ENCODE results near the gene CARS1.

CARS1 gene

GRCh38 chr11:3044004-3044403, 13.2 kb downstream of the CARS1 start:
- Histone ChIP-seq H2AFZ (ENCODE audit: low read depth) (no peak overlapping the region), H3K4me2 (no peak overlapping the region), H3K27ac (no peak overlapping the region), H3K27me3 (ENCODE audit: insufficient read depth, low read depth) (no peaks in the 10 kb centered on the region), H3K4me3 (IDR thresholded peaks at IDR 0.05; ENCODE audit: insufficient read depth, low read depth, low read length) (no peak overlapping the region), H3K79me2 (ENCODE audit: insufficient read depth, low read depth) (peaks cover 43% of the 10 kb centered on the region), H3K9ac (no peak overlapping the region), H3K36me3 (ENCODE audit: insufficient read depth) (no peaks in the 10 kb centered on the region), H4K20me1 (ENCODE audit: insufficient read depth) (no peaks in the 10 kb centered on the region), H3K4me1 (ENCODE audit: low read depth, poor library complexity, severe bottlenecking) (peaks cover 17% of the 10 kb centered on the region)
- no peak for TF ChIP-seq CTCF (conservative IDR thresholded peaks at IDR 0.05; ENCODE audit: low read depth, low read length)

GRCh38 chr11:3043315-3043871, 13.8 kb downstream of the CARS1 start:
- Histone ChIP-seq H3K4me1 (ENCODE audit: low read depth, poor library complexity, severe bottlenecking) (peaks cover 11% of the 10 kb centered on the region), H3K4me3 (IDR thresholded peaks at IDR 0.05; ENCODE audit: insufficient read depth, low read depth, low read length) (no peak overlapping the region), H3K36me3 (ENCODE audit: insufficient read depth) (no peaks in the 10 kb centered on the region), H3K4me2 (no peak overlapping the region), H3K27me3 (ENCODE audit: insufficient read depth, low read depth) (no peaks in the 10 kb centered on the region), H4K20me1 (ENCODE audit: insufficient read depth) (no peaks in the 10 kb centered on the region), H3K9ac (no peak overlapping the region), H3K27ac (no peak overlapping the region), H3K79me2 (ENCODE audit: insufficient read depth, low read depth) (peaks cover 38% of the 10 kb centered on the region), H2AFZ (ENCODE audit: low read depth) (no peak overlapping the region)
- no peak for TF ChIP-seq CTCF (conservative IDR thresholded peaks at IDR 0.05; ENCODE audit: low read depth, low read length)

- Histone ChIP-seq H3K4me3 (IDR thresholded peaks at IDR 0.05; ENCODE audit: insufficient read depth, low read depth, low read length) (no peak overlapping the region), H3K4me2 (no peak overlapping the region), H3K9ac (no peak overlapping the region), H4K20me1 (ENCODE audit: insufficient read depth) (no peaks in the 10 kb centered on the region), H3K27ac (no peak overlapping the region), H2AFZ (ENCODE audit: low read depth) (no peak overlapping the region), H3K4me1 (ENCODE audit: low read depth, poor library complexity, severe bottlenecking) (peaks cover 4% of the 10 kb centered on the region), H3K79me2 (ENCODE audit: insufficient read depth, low read depth) (peaks cover 31% of the 10 kb centered on the region), H3K36me3 (ENCODE audit: insufficient read depth) (no peaks in the 10 kb centered on the region), H3K27me3 (ENCODE audit: insufficient read depth, low read depth) (no peaks in the 10 kb centered on the region)
- no peak for TF ChIP-seq CTCF (conservative IDR thresholded peaks at IDR 0.05; ENCODE audit: low read depth, low read length)
These were observed 14.5 kb downstream of the CARS1 start for GRCh38 chr11:3042496-3043314.

- TF ChIP-seq CTCF (conservative IDR thresholded peaks at IDR 0.05; ENCODE audit: low read depth, low read length) = no peak
- no peak overlapping the region for H3K4me2 ChIP-seq
- H3K27me3 ChIP-seq (ENCODE audit: insufficient read depth, low read depth) = no peaks in the 10 kb centered on the region
- no peak overlapping the region for H3K27ac ChIP-seq
- H3K4me1 ChIP-seq (ENCODE audit: low read depth, poor library complexity, severe bottlenecking) = no peaks in the 10 kb centered on the region
- no peaks in the 10 kb centered on the region for H4K20me1 ChIP-seq (ENCODE audit: insufficient read depth)
- H3K36me3 ChIP-seq (ENCODE audit: insufficient read depth) = no peaks in the 10 kb centered on the region
- H2AFZ ChIP-seq (ENCODE audit: low read depth) = no peak overlapping the region
- H3K79me2 ChIP-seq (ENCODE audit: insufficient read depth, low read depth) = peaks cover 23% of the 10 kb centered on the region; the same call in 1 of the 2 replicates
- H3K4me3 ChIP-seq (IDR thresholded peaks at IDR 0.05; ENCODE audit: insufficient read depth, low read depth, low read length) = no peak overlapping the region
- H3K9ac ChIP-seq = no peak overlapping the region
These were observed 15.4 kb downstream of the CARS1 start for GRCh38 chr11:3041699-3042441.
